Retinal pigment epithelial cell (primary cell): ENCODE measurements around the gene GOLGA7B.

ENCODE experiments used
- DNase-seq: peaks from one replicate; pipeline ENCODE4 v3.0.0-alpha.2; 2010; ENCODE audit warnings: low read depth
- H3K4me3 ChIP-seq: 2 replicates; pipeline ENCODE4 v1.5.1; 2011; ENCODE audit warnings: mild to moderate bottlenecking, low read length, control low read depth, moderate library complexity
- TF ChIP-seq, protein P1 (sequence below): conservative IDR thresholded peaks from 2 replicates; pipeline ENCODE4 v1.5.1; 2011; ENCODE audit warnings: low read depth, low read length, control low read depth, inconsistent platforms

GOLGA7B gene

DNA sequence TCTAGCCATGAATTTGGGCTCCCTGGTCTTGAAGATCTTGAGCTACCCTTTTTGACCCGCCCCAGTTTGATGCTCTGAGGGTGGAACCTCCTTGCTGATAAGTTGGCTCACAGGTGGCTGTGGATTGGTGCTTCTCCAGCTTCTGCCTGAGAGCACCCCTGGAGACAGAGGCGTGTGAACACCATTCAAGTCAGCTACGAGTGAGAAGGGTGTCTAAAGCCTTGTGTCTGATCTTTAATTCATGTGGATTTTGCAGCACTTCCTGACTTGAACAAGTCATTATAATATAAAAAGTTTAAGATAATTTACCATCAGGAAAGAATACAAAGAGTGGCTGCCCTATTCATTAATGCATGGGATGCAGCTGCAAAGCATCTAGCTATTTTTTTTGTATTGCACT lies 37.7 kb upstream of the GOLGA7B start:
- TF ChIP-seq, protein P1, sequence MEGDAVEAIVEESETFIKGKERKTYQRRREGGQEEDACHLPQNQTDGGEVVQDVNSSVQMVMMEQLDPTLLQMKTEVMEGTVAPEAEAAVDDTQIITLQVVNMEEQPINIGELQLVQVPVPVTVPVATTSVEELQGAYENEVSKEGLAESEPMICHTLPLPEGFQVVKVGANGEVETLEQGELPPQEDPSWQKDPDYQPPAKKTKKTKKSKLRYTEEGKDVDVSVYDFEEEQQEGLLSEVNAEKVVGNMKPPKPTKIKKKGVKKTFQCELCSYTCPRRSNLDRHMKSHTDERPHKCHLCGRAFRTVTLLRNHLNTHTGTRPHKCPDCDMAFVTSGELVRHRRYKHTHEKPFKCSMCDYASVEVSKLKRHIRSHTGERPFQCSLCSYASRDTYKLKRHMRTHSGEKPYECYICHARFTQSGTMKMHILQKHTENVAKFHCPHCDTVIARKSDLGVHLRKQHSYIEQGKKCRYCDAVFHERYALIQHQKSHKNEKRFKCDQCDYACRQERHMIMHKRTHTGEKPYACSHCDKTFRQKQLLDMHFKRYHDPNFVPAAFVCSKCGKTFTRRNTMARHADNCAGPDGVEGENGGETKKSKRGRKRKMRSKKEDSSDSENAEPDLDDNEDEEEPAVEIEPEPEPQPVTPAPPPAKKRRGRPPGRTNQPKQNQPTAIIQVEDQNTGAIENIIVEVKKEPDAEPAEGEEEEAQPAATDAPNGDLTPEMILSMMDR, result no peak
- no peak for DNase-seq
- H3K4me3 ChIP-seq, result no peak overlapping the region

DNA sequence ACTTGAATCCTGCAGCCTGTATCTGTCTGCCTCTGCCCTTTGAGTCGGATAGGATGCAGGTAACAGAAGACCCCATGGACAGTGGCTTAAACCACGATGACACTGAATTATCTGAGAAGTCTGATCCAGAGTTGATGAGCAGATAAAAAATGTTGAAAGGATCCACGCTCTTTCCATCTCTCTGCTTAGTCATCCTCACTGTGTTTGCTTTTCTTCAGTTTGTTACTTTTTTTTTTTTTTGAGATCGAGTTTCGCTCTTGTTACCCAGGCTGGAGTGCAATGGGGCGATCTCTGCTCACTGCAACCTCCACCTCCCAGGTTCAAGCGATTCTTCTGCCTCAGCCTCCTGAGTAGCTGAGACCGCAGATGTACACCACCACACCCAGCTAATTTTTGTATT lies 36.9 kb upstream of the GOLGA7B start:
- DNase-seq, result no peak
- TF ChIP-seq, protein P1, result no peak
- H3K4me3 ChIP-seq, result no peak overlapping the region

DNA sequence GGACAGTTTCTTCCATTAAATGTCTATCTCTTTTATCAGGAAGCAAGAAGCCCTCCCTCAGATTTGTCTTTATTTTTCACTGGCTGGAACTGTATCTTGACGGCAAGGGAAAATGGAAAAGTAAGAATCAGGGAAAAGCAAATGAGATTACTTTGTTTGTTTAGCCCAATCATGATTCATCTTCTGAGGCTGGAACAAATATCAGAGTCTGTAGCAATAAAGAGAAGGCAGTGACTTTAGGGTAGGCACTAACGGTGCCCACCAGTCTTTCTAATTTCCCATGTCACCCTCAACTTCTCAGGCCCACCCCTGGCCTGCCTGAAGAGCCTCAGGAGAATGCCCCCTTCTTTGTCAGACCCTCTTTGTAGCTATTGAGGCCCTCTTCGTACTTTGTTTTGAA lies 36.3 kb upstream of the GOLGA7B start:
- H3K4me3 ChIP-seq, result no peak overlapping the region
- TF ChIP-seq, protein P1, result no peak
- DNase-seq, result no peak

DNA sequence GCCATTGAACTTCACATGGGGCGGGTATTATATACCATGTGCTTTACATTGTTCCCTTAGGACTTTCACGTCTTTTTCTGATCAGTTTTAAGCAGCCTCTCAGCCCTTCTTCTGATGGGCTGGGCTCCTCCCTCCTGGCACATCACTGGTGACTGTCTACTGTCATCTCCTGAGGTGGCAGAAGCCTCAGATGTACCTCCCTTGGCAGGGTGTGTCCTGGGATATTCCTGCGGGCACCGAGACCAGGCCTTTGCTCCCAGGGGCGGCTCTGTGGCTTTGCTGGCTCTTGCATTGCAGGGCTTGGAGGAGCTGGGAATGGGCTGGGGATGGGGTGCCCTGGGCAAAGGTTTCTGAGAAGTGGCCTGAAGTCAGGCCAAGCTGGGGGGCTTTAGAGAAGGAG lies 34.6 kb upstream of the GOLGA7B start:
- H3K4me3 ChIP-seq, result no peak overlapping the region
- DNase-seq, result no peak
- TF ChIP-seq, protein P1, result no peak

DNA sequence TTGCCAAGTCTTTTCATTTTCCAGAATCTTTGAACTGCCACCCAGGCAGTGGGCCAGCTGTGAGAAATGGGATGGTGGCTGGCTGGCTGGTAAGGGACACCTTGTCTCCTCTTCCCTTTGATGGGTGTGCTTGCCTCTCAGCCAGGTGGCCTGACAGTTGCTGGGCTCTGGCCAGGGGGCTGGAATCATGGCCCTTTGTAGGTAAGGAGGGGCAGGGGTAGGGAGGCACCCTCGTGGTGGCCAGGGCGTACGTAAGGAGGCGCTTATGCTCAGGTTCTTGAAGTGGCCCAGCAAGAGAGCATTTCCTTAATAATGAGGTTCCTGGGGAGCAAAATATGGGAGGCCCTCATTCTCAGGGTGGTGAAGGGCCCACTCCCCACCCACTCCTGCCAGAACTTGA lies 33.0 kb upstream of the GOLGA7B start:
- DNase-seq, result no peak
- TF ChIP-seq, protein P1, result no peak
- H3K4me3 ChIP-seq, result no peak overlapping the region

DNA sequence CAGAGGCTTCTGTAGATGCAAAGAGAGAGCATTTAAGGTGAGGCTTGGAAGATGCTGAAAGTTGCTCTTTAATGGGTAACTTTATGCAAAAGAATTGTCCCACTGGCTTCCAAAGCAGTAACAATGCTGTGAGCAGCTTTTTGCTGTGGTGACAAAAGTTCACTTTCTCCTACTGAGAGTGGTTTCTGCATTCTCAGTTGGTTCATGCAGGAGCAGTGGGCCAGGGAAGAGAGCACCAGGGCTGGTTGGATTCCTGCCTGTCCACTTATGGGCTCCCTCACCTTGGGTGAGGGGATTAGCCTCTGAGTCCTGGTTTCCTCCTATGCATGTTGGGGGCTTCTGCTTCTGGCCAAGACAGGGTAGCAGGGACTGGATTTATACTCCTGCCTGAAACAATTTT lies 31.1 kb upstream of the GOLGA7B start:
- no peak for DNase-seq
- TF ChIP-seq, protein P1, result no peak
- H3K4me3 ChIP-seq, result no peak overlapping the region

DNA sequence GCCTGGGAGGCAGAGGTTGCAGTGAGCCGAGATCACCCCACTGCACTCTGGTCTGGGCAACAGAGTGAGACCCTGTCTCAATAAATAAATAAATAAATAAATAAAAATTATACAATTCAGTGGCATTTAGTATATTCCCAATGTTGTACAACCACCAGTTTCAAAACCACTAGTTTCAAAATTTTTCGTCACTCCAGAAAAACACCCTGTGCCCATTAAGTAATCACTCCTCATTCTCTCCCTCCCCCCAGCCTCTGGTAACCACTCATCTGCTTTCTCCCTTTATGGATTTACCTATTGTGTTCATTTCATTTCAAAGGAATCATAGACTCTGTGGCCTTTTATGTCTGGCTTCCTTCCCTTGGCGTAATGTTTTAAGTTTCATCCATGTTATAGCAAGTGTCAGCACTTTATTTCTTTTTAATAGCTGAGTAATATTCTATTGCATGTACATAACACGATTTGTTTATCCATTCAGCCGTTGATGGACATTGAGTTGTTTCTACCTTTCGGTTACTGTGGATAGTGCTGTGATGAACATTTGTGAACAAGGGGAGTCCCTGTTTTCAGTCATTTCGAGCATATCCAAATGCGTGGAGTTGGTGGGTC lies 29.4 kb upstream of the GOLGA7B start:
- TF ChIP-seq, protein P1, result no peak
- H3K4me3 ChIP-seq, result no peak overlapping the region
- DNase-seq, result no peak
